ENCODE data around the gene TENM4. TPM values are rescaled to one million over a fixed set of nuclear protein-coding genes. Genes with fewer than 3 reads are reported as not detected.

TENM4 gene
- total and polyA plus RNA-seq, 4 donors = 0.02 to 0.33 (median 0.14) TPM

- H3K9me3 ChIP-seq (ENCODE audit: control insufficient read depth in 4 of 4, low read length in 3 of 4) = no peaks in the 10 kb centered on the region
- no peaks in the 10 kb centered on the region for H3K4me1 ChIP-seq (ENCODE audit: control insufficient read depth in 4 of 4, insufficient read depth in 4 of 4, low read length in 3 of 4)
- H3K4me3 ChIP-seq (ENCODE audit: low read depth in 1 of 3, low read length in 3 of 3) = no peak overlapping the region
- 79% methylated on average over 4 of the region's 4 CpGs for WGBS
- TF ChIP-seq MAX (IDR thresholded peaks at IDR 0.05) (no peak), FOXA2 (IDR thresholded peaks at IDR 0.05) (no peak), CTCF (IDR thresholded peaks at IDR 0.05; ENCODE audit: low read depth, low read length, missing input control) (no peak), HNF4G (IDR thresholded peaks at IDR 0.05) (no peak), NR2F2 (IDR thresholded peaks at IDR 0.05) (no peak), RAD21 (IDR thresholded peaks at IDR 0.05) (no peak), JUND (IDR thresholded peaks at IDR 0.05) (no peak), YY1 (IDR thresholded peaks at IDR 0.05) (no peak), FOXA1 (IDR thresholded peaks at IDR 0.05) (no peak), REST (IDR thresholded peaks at IDR 0.05) (no peak), RXRA (IDR thresholded peaks at IDR 0.05) (no peak), TAF1 (conservative IDR thresholded peaks at IDR 0.05) (no peak), SP1 (IDR thresholded peaks at IDR 0.05) (no peak), GABPA (IDR thresholded peaks at IDR 0.05 in 1 of 2, conservative IDR thresholded peaks at IDR 0.05 in 1 of 2) (no peak), EGR1 (IDR thresholded peaks at IDR 0.05; ENCODE audit: low read depth in 2 of 2) (no peak), ATF3 (IDR thresholded peaks at IDR 0.05) (no peak), HNF4A (conservative IDR thresholded peaks at IDR 0.05) (no peak)
- TF ChIP-seq, protein P1, sequence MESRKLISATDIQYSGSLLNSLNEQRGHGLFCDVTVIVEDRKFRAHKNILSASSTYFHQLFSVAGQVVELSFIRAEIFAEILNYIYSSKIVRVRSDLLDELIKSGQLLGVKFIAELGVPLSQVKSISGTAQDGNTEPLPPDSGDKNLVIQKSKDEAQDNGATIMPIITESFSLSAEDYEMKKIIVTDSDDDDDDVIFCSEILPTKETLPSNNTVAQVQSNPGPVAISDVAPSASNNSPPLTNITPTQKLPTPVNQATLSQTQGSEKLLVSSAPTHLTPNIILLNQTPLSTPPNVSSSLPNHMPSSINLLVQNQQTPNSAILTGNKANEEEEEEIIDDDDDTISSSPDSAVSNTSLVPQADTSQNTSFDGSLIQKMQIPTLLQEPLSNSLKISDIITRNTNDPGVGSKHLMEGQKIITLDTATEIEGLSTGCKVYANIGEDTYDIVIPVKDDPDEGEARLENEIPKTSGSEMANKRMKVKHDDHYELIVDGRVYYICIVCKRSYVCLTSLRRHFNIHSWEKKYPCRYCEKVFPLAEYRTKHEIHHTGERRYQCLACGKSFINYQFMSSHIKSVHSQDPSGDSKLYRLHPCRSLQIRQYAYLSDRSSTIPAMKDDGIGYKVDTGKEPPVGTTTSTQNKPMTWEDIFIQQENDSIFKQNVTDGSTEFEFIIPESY (IDR thresholded peaks at IDR 0.05) = no peak
- DNase-seq (ENCODE audit: low spot score) = no peak
- no peak overlapping the region for H3K27ac ChIP-seq (ENCODE audit: low read depth in 1 of 2, low read length in 2 of 2)
- H3K36me3 ChIP-seq (ENCODE audit: control insufficient read depth in 4 of 4, insufficient read depth in 3 of 4, low read depth in 1 of 4, low read length in 3 of 4) = no peaks in the 10 kb centered on the region
- no peaks in the 10 kb centered on the region for H3K27me3 ChIP-seq (ENCODE audit: control insufficient read depth in 4 of 4, insufficient read depth in 4 of 4, low read length in 3 of 4)
- no peak overlapping the region for H3K9ac ChIP-seq (ENCODE audit: low read depth in 1 of 2, low read length in 2 of 2)
Observed at GRCh38 chr11:79070518-79070917, 370.3 kb downstream of the TENM4 start.
